A549 (cell line): ENCODE data around the gene CDAN1.

Experiments used
- BHLHE40 ChIP-seq: IDR thresholded peaks from 2 replicates; pipeline ENCODE4 v1.6.1; 2012; ENCODE audit warnings: low read depth, low read length, inconsistent platforms
- CTCF ChIP-seq: fragments of >200 bp; sonication (Bioruptor Twin); formaldehyde crosslinking; IDR thresholded peaks from 3 replicates; pipeline ENCODE4 v1.5.1; 2016
- EP300 ChIP-seq, 2 experiments: fragments of >200 bp; sonication (Bioruptor Twin); formaldehyde crosslinking; IDR thresholded peaks; 2 replicates in 1 of 2; 3 replicates in 1 of 2; pipeline ENCODE4 v1.6.1; 2016 to 2017
- HDAC2 ChIP-seq: fragments of 200-600 bp; sonication (generic); IDR thresholded peaks from 2 replicates; pipeline ENCODE4 v1.6.1; 2016
- HOXA7 ChIP-seq: fragments of 250-450 bp; sonication (Bioruptor Pico); IDR thresholded peaks from 2 replicates; pipeline ENCODE4 v1.5.0; 2020; ENCODE audit warnings: mild to moderate bottlenecking, moderate library complexity
- JUN ChIP-seq, 2 experiments: fragments of >200 bp; sonication (Bioruptor Twin); formaldehyde crosslinking; IDR thresholded peaks; 2 replicates in 1 of 2; 3 replicates in 1 of 2; pipeline ENCODE4 v1.6.1; 2016 to 2017
- MAX ChIP-seq: IDR thresholded peaks from 2 replicates; pipeline ENCODE4 v1.6.1; 2012
- MYC ChIP-seq: IDR thresholded peaks from 2 replicates; pipeline ENCODE4 v1.6.1; 2012; ENCODE audit warnings: mild to moderate bottlenecking, inconsistent platforms, low read length, improper control_type of control experiment, borderline replicate concordance
- POLR2A ChIP-seq: IDR thresholded peaks from 2 replicates; pipeline ENCODE4 v1.6.1; 2012; ENCODE audit warnings: mild to moderate bottlenecking, low read length
- RAD21 ChIP-seq, 2 experiments: fragments of >200 bp in 1 of 2; sonication (Bioruptor Twin) in 1 of 2; formaldehyde crosslinking in 1 of 2; IDR thresholded peaks in 1 of 2; conservative IDR thresholded peaks in 1 of 2; 2 replicates in 1 of 2; 3 replicates in 1 of 2; pipeline ENCODE4 v1.6.1; 2012 to 2018; ENCODE audit warnings: inconsistent platforms in 1 of 2
- RCOR1 ChIP-seq: fragments of 150-350 bp; IDR thresholded peaks from 2 replicates; pipeline ENCODE4 v1.6.1; 2014; ENCODE audit warnings: antibody characterized with exemption, low read length, low read depth
- ZC3H11A ChIP-seq: fragments of 450-650 bp; IDR thresholded peaks from 2 replicates; pipeline ENCODE4 v1.6.1; 2014; ENCODE audit warnings: antibody characterized with exemption, mild to moderate bottlenecking

GRCh38 chr15:42693942-42694341, 43.0 kb downstream of the CDAN1 start:
- TF ChIP-seq BHLHE40 = no peak
- no peak for TF ChIP-seq CTCF
- TF ChIP-seq JUN (IDR thresholded peaks at IDR 0.05) = no peak
- no peak for TF ChIP-seq ZC3H11A
- no peak for TF ChIP-seq MAX
- TF ChIP-seq MYC = no peak
- no peak for TF ChIP-seq POLR2A
- TF ChIP-seq RCOR1 = no peak
- TF ChIP-seq EP300 (IDR thresholded peaks at IDR 0.05) = no peak
- TF ChIP-seq HDAC2 = no peak
- no peak for TF ChIP-seq RAD21 (conservative IDR thresholded peaks at IDR 0.05 in 1 of 2, IDR thresholded peaks at IDR 0.05 in 1 of 2)
- no peak for TF ChIP-seq HOXA7 (CRISPR knock-in tag)
